ENCODE data around the gene NACC2.

NACC2 gene

DNA sequence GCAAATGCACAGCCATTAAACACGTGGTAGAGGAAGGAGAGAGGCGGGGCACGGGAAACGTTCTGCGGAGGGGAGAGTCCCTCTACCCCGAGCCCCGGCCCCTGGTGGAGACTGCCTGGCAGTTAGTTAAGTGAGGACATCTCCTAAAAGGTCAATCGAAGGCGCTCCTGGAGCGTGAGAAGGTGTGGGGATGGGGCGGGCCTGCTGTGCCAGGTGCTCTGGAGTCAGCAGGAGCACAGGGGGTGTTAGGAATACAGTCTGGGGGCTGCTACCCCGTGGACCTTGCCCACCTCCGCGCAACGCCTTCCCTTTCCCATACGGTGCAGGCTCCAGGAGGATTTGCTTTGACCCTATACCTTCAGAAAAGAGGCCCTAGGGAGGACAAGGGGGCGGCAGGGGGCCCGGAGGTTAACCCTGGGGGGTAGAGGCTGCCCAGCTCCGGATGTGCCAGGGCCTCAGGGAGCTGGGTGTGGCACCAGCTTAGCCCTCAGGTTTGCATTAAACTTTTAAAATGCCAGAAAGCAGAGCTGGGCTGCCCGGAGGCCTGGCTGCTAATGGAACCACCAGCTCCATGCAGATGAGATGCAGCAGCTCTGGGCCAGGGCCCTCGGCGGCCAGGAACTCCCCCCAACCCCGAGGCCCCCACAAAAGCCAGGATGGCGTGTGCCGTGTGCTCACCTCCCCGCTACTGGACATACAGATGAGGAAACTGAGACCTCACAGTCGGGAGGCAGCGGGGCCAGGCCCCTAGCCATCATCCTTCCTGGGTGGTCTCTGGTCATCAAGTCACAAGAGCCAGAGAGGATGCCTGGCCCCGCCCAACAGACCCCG lies 39.2 kb downstream of the NACC2 start:
- DNase-seq (ENCODE audit: low spot score), result no peak

DNA sequence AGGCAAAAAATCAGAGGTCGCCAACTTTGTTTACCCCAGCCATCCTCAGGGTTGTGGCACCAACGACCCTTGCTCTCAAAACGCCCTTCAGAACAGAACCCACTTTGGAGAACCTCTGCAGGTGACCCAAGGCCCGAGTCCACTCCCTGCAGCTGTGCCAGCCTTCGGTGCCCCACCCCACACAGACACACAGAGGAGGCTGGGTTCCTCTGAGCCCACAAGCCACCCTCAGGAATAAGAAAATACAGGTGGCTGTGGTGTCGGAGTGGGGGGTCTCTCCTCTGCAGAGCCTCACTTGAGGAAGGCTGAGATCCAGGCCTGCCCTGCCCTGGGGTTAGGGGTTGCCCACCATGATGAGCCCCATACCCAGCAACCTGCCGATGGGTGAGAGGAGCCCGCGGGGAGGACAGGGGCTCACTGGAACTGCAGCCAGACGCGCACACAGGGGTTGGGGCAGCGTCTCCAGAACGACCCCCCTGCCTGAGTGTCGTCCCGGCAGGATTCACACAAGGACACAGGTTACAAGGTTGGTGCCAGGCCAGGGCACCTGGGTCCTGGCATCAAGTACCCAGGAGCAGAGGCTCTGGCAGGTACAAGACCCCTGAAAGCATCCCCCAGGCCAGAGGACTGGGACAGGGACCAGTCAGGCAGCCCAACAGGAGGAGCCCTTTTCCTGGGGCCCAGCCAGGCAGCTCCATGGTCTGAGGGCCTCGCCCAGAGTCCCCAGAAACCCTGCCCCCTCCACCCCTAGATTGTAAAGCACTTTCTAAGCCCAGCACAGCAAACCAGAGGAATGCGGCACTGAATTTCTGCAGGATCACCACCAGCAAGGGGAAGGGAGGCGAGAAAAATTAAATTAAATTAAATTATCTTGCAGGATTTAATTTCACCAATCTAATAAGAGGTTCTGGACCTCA lies 40.0 kb downstream of the NACC2 start:
- no peak for DNase-seq (ENCODE audit: low spot score)

DNA sequence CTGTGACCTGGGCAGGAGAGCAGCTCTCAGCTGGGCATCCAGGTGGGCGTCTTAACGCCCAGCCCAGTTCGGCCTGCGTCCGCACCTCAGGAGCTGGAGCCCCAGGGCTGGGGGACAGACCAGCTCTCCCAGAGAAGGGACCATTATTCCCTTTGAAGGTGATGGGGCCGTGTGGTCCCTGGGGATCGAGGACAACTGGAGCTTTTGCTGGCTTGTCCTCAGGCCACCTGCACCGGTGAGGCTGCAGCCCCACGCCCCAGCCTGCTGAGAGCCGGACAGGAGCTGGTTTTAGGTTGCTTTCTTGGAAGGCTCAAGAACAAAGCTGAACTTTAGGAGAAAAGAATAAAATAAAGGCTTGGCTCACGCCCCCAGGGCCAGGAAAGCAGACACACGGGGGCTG lies 40.9 kb downstream of the NACC2 start:
- DNase-seq (ENCODE audit: low spot score), result no peak

DNA sequence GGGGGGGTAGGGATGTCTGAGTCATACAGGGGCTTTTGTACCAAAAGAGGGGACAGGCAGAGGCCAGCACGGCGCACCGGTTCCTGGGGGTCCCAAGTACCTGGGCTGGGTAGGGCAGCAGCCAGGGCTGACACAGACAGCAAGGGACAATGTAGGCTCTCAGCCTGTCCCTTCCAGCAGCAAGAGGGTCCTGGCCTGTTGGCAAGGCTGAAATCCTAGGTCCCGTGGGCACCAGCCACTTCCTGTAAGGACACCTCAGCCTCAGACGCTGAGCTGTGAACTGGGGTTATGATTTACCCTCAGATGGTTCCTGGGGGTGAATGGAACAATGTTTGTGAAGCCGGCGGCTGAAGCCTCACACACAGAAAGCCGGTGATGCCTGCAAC lies 41.3 kb downstream of the NACC2 start:
- DNase-seq (ENCODE audit: low spot score), result no peak

DNA sequence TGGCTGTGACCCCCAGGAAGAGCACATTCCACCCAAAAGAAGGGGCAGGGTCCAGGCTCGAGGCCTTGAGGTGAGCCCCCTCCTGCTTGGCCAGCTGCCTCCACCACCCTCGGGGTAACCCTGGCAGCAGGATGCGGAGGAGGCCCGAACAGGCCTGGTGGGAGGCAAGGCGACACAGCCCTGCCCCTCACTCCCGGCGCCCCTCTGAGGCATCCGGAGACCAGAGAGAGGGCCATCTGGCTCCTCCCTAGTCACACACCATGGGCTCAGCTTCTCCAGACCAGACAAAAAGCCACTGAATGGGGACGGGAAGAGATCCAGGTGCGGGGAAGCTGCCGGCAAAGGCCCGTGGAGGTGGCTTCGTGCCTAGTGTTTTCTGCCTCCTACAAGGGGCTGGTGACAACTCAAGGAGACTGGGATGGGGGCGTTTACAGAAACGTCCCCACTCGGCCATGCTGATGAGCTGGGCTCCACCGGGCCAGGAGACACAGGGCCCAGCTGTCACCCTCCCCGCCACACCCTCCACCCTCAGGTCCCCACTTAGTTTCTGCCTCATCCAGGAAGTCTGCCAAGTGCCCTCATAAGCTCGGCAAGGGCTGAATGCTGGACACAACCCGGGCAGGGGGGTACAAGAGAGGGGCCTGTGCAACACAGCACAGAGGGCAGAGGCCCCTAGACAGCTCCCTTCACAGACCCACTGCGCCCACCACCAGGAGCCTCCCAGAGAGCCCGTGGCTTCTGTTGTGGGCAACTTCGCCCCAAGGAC lies 41.9 kb downstream of the NACC2 start:
- DNase-seq (ENCODE audit: low spot score), result no peak

DNA sequence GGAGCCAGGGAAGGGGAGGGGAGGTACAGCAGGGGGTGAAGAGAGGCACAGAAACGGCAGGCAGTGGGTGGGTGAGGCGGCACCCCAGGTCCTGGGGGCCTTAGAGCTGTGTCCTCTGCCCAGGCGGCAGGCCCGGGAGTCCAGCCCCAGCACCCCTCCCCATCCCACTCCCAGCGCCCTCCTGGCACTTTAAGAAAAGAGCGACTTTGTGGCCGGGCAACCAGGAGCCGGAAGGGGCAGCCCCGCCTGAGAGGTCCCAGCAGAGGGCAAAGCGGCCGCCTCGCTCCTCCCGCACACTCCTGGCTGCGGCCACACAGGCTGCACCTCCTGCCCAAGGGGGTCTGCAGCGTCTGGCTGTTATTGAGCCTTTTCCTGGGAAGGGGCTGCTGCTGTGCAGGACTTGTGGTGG lies 42.6 kb downstream of the NACC2 start:
- no peak for DNase-seq (ENCODE audit: low spot score)

DNA sequence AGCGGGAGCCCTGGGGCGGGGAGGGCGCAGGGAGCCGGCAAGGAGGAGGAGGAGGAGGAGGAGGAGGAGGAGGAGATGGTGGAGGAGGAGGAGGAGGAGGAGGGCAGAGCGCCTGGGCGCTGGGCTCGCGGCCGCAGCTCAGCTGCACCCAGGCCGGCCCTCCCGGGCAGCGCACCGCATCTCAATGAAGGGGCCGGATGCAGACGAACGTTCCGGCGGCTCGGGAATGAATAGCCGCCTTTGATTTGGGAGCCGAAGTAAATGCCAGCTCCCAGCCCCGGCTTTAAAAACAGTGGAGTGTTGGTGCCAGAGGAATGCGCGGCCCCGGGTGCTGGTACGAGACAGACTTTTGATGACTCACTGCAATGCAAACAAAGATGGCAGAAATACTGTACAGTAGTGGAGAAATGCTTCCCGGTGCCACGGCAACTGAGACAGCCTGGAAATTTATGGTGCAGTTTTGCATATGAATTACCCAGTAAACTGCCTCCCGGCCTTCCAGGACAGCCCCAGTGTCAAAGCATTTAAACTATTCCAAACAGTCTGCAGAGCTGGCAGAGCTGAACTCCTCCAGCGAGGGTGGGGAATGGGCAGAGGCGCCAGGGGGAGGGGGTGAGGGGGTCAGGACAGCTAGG lies 43.1 kb downstream of the NACC2 start:
- no peak for DNase-seq (ENCODE audit: low spot score)

DNA sequence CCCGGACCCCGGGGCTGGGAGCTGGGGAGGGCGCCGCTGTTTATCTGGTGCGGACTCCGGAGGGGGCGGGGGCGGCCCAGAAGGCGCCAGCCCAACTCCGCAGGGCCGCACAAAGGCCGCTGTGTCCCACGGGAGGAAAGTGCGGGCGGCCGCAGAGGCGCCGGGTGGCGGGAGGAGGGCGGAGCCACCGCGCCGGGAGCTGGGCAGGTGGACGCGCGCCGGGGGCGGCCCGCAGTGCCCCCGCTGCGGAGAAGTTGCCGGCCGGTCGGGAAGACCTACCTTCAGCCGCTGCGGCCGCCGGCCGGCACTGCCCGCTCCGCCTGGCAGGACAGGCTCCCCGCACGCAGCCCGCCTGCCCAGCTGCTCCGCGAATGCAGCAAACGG lies 43.6 kb downstream of the NACC2 start:
- DNase-seq (ENCODE audit: low spot score), result no peak

DNA sequence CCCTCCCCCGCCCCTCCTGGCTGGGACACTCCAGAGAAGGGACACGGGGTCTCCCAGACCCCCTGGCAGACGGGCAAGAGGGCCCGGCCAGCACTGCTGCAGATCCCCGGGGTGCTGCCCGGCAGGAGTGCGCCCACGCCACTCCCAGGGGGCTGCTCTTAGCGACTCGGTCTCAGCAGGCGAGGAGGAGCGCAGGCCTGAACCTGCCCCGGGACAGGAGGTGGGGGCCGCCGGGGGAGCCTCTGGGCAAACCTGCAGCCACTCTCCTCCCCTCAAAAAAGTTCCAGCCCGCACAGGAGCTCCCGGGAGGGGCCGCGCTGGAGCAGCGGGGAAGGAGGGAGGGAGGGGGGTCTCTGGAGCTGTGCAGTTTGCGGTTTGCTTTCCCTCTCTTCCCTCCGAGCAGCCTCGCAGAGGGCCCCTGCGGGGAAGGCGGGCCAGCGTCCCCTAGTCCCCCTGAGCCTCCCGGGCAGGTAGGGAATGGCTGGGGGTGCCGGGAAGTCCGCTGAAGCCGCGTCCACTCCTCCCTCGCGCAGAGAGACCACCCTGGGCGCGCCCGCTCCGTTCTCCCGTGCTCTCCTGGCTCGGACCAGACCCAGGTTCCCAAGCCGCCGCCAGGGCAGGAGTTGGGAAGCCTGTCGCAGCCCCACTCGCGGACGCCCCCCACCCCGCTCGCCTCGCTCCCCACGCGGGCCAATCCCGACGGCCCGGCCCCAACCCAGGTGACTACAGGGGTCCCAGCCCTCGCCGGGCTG lies 44.2 kb downstream of the NACC2 start:
- no peak for DNase-seq (ENCODE audit: low spot score)

DNA sequence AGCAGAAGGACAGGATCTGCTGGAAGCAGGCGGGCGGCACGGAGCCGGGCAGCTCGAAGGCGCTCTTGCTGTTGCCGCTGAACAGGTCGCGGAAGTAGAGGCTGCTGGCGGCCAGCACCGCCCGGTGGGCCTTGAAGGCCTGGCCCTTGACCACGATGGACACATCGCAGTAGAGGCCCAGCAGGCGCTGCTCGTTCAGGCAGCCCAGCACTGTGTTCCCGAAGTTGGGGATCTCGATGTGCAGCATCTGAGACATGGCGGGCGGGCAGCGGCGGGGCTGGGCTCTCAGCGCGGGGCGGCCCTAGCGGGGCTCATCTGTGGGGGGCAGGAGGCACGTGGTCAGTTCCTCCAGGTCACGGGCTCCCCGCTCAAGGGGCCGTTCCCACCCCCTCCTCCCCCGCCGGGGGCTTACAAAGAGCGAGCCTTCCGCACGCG lies 44.8 kb downstream of the NACC2 start:
- no peak for DNase-seq (ENCODE audit: low spot score)

DNA sequence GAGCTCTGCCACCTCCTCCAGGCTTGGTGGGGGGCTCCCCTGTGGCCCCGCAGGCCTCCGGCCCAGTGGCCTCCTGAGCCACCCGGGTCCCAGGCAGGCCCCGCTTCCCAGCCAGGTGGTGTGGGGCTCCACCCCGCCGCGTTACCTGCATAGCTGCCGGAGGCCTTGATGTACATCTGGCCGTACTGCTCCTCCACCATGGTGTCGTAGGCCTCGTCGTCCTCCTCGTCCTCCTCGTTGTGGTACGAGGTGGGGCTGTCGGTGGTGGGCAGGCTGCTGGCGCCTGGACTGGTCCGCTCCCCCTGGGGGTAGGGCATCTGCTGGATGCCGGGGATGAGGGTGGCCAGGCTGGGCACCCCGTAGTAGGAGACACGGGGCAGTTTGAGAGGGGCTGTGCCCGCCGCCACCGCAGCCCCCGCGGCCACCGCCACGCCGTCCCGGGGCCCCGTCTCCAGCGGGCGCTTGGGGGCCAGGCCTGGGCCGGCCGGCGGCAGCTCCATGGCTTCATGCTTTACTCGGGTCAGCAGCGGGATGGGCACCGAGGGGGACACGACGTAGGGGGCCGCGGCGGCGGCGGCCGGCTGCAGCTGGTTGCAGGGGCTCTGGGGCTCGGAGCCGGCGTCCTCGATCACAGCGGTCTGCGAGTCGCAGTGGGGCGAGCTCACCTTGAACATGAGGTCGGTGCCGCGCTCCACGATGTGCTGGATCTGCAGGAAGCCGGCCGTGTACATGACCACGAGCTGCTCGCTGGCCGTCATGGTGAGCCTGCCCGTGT lies 45.4 kb downstream of the NACC2 start:
- DNase-seq (ENCODE audit: low spot score), result no peak

DNA sequence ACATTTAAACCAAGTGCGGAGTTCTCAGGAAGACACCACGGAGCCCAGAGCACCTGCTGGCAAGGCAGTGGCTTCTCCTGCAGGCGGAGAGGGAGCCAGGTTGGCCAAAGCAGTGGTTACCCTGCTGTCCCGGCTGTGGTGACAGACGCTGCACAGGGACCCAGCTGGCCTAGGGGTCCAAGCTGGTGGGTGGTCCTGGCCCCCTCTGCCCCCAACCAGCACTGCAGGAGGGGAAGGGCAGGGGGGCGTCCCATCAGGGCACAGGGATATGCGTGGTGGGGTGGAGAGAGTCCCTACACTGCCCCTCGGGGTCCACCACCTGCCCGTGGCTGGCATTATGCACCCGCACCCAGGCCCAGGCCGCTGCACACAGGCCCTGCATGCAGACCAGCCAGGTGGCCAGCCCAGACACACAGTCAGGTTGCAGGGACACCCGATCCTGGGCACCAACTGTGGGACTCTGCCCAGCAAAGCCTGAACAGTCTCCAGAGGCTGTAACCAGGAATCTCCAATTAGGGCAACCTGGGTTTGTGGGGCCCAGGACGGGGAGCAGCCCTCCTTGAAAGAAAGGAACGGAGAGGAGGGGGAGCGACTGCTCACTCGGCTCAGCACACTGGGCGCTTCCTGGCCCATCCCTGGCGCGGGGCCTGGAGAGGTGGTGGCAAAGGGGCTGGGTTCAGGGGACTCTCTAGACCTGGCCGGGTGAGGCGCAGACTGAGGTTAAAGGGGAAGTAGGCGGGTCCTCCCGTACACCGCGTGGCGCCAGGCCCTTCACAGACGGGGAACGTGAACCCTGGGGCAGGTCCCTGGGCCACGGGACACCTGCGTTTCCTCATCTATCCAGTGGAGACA lies 46.3 kb downstream of the NACC2 start:
- no peak for DNase-seq (ENCODE audit: low spot score)

DNA sequence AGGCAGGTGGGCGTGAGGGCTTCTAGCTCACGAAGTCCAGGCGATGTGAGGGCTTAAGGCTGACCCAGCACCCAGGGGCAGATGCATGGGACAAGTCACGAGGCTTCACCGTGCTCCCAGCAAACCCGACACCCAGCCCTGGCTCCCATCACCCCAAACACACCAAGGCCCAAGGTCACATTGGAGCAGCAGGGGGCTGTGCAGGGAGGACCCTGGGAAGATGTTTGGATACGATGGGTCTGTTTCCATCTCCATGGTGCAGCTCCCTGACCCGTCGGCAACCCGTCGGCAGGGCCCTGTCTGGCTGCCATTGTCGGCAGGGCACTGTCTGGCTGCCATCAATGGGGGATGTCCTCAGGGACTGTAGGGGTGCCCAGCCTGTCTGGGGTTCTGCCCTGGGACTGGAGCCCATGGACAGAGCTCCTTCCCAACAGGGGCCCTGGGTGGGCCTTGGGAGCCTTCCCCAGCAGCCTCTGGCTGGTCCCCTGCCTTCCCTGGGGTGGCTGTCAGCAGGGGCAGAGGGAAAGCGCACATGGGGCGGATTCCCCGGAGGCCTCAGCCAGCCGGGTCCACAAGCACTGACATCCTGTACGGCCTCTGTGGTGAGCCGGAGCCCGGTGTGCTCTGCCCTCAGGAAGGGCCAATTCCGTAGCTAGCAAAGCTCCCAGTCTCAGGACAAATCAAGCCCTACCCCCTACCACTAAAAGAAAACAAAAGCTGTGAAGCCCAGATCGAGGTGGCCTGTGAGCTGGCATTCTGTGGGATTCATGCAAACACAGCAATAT lies 47.1 kb downstream of the NACC2 start:
- no peak for DNase-seq (ENCODE audit: low spot score)

DNA sequence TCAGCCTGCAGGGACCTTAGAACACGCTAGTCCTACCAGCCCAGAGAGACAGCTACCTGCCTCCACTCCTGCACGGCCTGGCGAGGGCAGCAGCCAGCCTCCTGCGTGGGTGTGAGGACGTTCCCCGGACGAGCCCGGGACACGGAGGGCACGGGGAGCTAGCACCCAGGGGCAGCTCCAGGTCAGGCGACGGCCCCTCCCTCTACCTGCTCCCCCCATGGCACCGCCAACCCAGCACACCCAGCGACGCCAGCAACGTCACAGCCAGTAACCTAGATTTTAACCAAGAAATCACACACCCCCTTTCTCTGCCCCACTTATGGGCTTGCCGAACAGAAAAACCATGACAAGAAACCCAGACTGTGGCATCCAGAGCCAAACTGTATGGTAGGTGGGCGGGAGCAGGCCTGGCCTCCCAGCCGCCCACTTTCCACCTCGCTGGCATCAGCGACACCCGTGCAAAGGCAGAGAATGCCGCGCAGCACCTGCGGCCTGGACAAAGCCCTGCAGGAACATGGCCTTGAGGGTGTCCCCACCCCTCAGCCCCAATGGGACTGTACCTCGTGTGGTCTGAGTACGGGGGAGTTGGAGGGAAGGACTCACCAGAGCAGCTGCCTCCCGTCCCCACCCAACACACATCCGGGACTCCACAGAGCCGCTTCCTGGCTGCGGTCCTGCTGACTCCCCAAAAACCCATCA lies 47.9 kb downstream of the NACC2 start:
- DNase-seq (ENCODE audit: low spot score), result no peak

DNA sequence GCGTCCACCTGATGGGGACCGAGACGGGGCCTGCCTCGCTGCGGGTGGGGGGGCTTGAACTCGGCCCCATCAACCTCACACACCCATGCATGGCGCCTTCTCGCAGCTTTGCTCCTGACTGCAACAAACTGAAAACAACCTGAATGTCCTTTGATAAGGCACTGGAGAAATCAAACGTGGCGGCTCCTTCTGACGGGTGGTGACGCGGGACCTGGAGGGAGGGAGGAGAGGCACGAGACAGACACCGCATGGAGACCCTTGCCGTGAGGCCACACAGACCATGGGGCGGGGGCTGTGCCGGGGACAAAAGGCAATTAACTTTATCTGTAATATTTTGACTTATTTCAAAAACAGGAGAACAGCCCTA lies 48.6 kb downstream of the NACC2 start:
- DNase-seq (ENCODE audit: low spot score), result no peak

DNA sequence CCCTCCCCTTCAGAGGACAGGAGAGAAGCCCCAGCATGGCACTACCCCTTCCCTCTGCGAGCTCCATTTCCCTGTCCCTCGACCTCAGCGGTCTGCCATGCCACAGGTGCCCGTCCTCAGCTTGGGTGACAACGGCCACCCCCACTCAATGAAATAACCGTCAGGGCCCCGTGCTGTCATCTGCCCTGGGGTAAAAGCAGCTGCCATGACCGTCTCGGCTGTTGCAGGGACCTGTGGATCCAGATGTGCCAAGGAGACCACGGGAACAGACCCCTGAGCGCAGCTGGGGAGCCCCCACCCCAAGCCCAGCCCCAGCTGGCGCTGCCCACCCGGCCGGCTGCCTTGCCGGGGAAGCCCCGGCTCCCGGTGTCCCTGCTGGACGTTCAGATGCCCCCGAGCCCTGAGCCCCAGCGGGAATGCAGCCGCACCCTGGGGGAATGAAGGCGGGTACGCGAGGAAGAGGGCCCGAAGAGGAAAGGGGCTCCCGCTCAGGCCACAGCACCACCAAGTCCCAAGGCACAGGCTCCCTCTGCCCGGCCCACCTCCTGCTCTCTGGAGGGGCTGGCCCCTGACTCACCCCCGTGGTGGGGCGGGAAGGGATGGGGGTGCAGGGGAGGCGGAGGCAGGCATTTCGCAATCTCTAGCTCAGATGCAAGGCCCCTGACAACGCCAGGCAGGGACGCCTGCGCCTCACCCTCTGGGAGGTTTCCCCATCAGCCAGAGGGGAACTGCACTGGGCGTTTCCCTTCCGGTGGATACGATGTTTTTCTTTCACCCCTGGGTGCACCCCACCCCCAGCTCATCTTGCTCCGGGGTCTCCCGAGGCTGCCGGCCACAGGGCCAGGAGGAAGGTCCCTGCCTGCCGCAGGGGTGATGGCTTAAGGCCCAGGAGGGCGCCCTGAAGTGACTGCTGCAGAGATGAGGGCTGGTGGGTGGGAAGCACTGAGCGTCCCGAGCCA lies 49.2 kb downstream of the NACC2 start:
- DNase-seq (ENCODE audit: low spot score), result no peak

Data from hematopoietic multipotent progenitor cell treated with erythropoietin and hydrocortisone succinate and interleukin-3 and kit ligand, for 15 days (in vitro differentiated cells).